ENCODE data around the gene HSBP1. TPM values are rescaled to one million over a fixed set of nuclear protein-coding genes. Genes with fewer than 3 reads are reported as not detected.

The HSBP1 gene
- total RNA-seq = 77.0 and 111 TPM in 2 replicates

GRCh38 chr16:83807710-83808572 lies at the start of gene HSBP1:
Gene HSBP1, plus strand, starts transcription at chr16:83807978. Its CDS starts 99 bp downstream, at chr16:83808077.

Other genes starting within 250 kb of the HSBP1 start
- gene MLYCD, start 91.1 kb downstream of the HSBP1 start, total RNA-seq = 1.6 and 2.4 TPM in 2 replicates
- gene OSGIN1, start 145.3 kb downstream of the HSBP1 start, total RNA-seq = 3.5 and 3.9 TPM in 2 replicates
- gene NECAB2, start 160.3 kb downstream of the HSBP1 start, total RNA-seq = 0.42 TPM in 1 of 2 replicates, not detected in the other
- gene SLC38A8, start 234.8 kb downstream of the HSBP1 start, total RNA-seq = not detected in 2 replicates